CMK (cell line): ENCODE data around the gene LTBP2.
"Not testable (repeated sequence)": the region's sequence is repeated elsewhere in the genome, so short reads cannot be mapped to it uniquely, and the experiment has no call there.

Source experiments
- DNase-seq: peaks from one replicate; pipeline ENCODE4 v3.0.0-alpha.2; 2010; ENCODE audit warnings: low read depth

Gene LTBP2

GRCh38 chr14:74482571-74482970, 129.5 kb downstream of the LTBP2 start:
- no peak for DNase-seq

- DNase-seq: no peak
These were observed 132.0 kb downstream of the LTBP2 start for GRCh38 chr14:74480046-74480445.

GRCh38 chr14:74478996-74479635, 132.9 kb downstream of the LTBP2 start:
- no peak for DNase-seq

GRCh38 chr14:74476607-74477006, 135.4 kb downstream of the LTBP2 start:
- DNase-seq: no peak

- no peak for DNase-seq
These were observed 135.9 kb downstream of the LTBP2 start for GRCh38 chr14:74476107-74476506.

- DNase-seq: no peak
These were observed 136.4 kb downstream of the LTBP2 start for GRCh38 chr14:74475678-74476077.

- no peak for DNase-seq
These were observed 137.7 kb downstream of the LTBP2 start for GRCh38 chr14:74474376-74474775.

- DNase-seq: no peak
These were observed 139.4 kb downstream of the LTBP2 start for GRCh38 chr14:74472601-74473000.

GRCh38 chr14:74469548-74470518, 142.2 kb downstream of the LTBP2 start:
- DNase-seq: no peak

GRCh38 chr14:74468513-74468912, 143.5 kb downstream of the LTBP2 start:
- no peak for DNase-seq

GRCh38 chr14:74465335-74465734, 146.7 kb downstream of the LTBP2 start:
- no peak for DNase-seq

- no peak for DNase-seq
These were observed 147.3 kb downstream of the LTBP2 start for GRCh38 chr14:74464785-74465184.

- no peak for DNase-seq
These were observed 148.3 kb downstream of the LTBP2 start for GRCh38 chr14:74463697-74464096.

- DNase-seq: no peak
These were observed 149.0 kb downstream of the LTBP2 start for GRCh38 chr14:74462993-74463392.

- no peak for DNase-seq
These were observed 152.1 kb downstream of the LTBP2 start for GRCh38 chr14:74459976-74460375.

GRCh38 chr14:74459289-74459946, 152.6 kb downstream of the LTBP2 start:
- no peak for DNase-seq

- DNase-seq: no peak
These were observed 154.5 kb downstream of the LTBP2 start for GRCh38 chr14:74457565-74457895.

GRCh38 chr14:74456684-74457564, 155.1 kb downstream of the LTBP2 start:
- DNase-seq: no peak

- DNase-seq: not testable (repeated sequence)
These were observed 157.6 kb downstream of the LTBP2 start for GRCh38 chr14:74454397-74454796.
